IPS-11a (cell line): ENCODE data around the gene FYCO1.

ENCODE experiments used
- H3K4me3 ChIP-seq: one replicate; pipeline ENCODE4 v1.5.1; 2013; ENCODE audit warnings: low read depth, low read length, control low read depth

FYCO1 gene

DNA sequence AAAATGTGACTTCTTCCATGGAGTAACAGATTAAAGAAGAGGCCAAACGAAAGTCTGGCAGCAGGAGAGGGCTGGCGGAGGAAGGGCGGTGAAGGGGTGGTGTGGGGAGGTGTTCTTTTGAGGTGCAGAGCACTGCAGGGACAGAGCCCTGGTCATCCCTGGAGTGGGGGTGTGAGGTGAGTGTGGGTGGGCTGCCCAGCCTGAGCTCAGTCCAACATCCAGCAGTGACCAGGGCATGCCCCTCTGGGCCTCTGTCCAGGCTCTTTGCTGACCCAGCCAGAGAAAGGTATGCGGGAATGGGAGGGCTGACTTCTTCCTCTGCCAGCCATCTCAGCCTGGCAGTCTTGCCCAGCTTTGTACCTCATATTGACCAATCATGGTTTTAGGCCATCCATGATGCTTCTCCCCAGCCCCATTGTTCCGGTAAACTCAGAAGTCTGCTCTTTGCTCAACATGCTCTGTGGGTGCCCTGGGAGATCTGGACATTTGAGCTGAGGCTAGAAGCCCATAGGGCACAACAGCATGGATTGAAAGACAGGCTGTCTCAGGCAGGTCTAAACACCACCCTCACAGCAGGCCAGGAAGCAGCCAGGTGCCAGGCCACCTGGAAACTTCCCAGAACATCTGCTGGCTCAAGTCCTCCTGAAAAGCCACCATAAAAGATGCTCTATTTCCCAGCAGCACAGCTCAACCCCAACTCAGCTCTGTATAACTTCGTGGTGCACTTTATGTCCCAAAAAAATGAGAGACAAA is 78.3 kb downstream of the FYCO1 start:
- H3K4me3 ChIP-seq, result no peak overlapping the region

DNA sequence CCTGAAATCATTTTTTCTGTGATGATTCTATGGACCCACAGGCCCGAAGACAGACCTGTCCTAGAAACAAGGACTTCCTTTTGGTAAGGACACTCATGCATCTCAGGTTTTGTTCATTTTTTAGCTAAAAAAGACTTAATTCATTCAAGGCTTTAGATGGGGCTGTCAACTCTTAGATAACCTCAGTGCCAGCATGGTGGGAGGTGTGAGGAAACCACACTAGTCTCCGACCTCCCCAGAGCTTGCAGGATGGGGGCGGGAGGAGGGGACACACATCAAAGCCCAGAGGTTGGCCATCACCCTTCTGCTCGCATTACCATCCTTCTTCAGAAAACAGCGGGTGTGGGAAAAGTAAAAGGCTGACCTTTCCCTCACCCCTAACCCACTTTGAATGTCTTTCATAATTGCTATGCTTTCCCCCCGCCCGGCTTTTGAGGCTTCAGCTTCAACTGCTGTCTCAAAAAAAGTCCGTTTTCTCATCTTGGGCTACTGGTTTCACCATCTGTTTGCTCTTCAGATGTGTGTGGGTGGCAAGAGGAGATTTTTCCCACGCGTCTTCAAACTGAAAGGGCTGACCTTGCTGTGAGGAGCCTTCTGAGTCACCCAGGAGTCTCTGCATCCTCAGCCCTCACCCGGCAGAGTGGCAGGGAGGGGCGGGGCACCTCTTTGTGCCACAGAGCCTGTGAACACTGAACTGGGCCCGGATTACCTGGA is 79.9 kb downstream of the FYCO1 start:
- H3K4me3 ChIP-seq, result no peak overlapping the region

DNA sequence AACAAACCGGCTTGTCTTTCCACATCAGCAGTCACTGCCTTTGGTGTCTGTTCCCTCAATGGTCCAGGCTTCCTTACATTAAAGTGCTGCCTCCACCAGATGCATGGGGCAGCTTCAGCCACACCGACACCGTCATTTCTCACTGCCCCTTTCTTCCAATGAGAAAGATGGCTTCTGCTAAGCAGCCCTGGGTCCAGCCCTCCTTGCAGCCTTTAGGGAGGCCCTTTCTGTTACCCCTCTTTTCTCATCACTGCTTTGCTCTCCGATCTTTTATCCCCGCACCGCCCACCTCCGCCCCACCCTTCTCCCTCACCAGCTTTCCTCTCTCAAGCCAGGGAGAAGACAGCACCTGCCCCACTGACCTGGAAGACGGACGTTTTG is 80.6 kb downstream of the FYCO1 start:
- no peak overlapping the region for H3K4me3 ChIP-seq

DNA sequence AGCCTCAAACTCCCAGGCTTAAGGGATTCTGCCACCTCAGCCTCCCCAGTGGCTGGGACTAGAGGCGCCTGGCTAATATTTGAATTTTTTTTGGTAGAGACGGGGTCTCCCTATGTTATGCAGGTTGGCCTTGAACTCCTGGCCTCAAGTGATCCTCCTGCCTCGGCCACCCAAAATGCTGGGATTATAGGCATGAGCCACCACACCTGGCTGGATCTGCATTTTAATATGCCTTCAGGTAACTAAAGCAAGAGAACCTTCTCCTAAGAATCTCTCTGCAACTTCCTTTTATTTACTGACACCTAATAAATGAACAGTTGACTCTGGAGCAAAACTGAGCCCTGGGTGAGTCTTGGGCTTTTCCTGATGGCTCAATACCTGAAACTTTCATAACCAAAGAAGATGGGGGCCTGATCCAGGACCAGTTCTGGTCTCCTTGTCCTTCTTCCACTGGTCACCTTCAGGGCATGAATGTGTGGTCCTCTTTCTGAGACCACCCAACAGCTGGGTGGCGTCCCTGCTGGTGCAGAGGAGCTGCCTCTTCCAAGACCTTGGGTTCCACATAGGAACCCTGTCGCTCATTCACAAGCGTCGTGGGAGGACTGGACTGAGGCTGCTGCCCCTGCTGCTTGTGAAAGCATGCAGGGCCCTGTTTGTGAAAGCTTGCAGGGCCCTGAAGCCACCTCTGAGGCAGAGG is 81.1 kb downstream of the FYCO1 start:
- H3K4me3 ChIP-seq, result no peak overlapping the region

DNA sequence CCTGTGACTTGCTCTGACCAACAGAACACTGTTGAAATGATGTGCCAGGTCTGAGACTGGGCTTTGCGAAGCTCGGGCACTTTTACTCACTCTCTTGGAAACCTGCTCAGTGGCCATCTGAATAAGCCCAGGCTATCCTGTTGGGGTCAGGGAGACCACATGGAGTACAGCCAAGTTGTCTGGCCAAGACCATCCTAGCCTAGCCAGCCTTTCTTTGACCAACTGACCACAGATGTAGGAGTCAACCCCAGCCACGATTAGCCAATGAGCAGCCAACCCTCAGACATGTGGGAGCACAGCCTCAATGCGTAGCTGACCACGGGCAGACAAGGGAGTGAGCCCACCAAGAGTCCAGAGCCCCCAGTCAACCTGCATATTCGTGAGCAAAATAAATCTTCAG is 83.2 kb downstream of the FYCO1 start:
- H3K4me3 ChIP-seq, result no peak overlapping the region

DNA sequence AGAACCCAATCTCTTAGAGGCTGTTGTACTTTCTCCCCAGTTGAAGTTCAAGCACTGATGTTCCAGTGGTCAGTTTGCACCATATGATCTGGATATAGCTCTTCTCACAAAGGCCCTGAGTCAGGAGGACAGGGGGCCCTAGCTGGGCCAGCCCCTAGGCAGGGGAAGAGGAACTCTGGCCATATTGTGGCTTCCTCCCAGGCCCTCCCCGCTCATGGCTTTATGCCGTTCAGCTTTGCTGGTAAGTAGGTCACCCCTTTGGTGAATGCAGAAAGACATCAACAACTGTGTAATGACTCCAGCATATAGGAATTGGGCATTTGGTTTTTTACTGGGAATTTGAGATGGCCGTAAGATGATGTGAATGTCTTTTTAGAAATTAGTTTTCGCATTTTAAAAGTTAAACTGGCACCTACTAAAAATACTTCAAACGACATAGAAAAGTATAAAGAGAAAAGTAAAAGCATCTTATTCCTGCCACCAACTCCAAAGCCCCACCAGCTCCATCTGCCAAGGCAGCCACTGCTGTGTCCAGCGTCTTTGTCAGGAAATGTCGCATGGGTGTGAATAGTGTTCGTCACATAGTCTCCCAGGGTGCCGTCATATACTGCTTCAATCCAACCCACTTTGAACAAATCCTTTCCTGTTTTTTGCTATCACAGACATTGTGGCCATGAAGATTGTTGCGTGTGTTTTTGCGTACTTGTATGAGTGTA is 84.0 kb downstream of the FYCO1 start:
- H3K4me3 ChIP-seq, result no peak overlapping the region

DNA sequence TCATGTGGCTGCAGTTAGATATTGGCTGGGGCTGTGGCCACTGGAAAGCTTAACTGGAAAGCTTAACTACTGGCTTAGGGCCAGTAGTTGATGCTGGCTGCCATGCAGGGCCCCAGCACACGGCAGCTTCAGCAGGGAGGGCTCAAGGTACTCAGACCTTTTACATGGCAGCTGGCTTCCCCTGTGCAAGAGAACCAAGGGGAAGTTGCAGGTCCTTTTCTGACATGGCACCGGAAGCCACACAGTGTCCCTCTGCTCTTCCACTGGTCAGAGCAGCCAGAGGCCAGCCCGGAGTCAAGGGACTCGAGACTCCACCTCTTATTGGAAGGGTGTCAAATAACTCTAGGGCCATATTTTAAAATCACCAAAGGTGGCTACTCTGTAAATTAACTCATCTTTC is 84.7 kb downstream of the FYCO1 start:
- H3K4me3 ChIP-seq, result no peak overlapping the region

DNA sequence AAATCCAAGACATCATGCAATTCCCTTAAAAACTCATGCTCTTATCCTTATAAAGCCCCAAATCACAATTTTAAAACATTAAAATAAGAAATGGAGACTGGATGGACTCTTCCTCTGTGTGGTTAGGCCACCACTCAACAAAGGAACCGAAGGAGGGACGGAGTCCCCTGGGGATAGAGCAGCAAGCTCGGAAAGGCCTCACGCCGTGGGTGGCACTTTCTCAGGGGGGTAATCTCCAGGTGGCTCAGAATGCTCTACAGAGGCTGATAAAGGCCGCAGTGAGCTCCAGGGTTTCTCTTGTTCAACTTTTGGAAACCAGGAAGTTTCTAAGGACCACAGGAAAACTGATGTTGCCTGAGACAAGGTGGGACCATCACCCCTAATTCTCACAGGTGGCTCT is 86.1 kb downstream of the FYCO1 start:
- H3K4me3 ChIP-seq, result no peak overlapping the region

DNA sequence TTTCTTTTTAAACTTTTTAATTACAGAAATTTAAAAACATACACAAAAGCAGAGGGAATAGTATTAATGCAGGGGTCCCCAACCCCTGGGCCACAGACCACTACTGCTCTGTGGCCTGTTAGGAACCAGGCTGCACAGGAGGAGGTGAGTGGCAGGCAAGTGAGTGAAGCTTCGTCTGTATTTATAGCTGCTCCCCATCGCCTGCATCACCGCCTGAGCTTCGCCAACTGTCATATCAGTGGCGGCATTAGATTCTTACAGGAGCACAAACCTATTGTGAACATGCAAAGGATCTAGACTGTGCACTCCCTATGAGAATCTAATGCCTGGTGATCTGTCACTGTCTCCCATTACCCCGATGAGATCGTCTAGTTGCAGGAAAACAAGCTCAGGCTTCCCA is 86.9 kb downstream of the FYCO1 start:
- H3K4me3 ChIP-seq, result no peak overlapping the region

DNA sequence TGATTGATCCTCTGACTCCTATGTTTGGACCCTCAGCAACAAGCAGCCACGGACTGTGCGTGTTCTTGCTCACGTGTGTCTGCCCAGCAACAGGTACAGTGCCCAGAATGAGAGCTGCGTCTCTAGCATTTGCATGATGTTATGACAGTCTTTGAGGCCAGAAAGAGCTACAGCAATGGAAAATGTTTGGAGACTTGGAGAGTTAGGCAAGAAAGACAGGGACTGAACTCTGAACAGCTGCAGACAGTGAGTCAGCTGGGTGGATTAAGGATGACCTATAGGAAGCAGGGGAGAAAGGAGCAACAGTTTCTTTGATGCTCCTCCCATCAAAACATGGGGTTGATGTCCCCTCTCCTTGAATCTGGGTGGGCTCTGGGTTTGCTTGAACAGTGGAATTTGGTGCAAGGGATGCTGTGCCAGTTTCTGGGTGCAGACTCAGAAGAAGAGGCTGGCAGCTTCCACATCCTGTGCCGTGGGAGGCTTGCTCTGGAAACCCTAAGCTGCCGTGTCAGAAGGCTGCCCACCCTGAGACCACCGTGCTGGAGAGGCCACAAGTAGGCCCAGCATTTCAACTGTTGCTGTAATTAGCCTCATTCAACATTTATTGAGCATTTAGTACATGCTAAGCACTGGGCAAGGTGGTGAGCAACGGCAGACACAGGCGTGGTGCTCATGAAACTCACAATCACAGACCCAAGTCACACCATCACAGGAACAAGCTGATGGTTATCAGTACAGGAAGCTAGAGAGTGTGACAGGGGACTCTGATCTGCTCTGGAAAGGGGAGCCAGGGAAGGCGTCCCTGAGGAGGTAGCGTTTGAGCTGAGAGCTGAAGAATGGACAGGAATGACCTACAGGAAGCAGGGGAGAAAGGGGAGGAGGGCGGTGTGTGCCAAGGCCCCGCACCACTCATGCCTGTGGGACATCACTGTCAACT is 87.6 kb downstream of the FYCO1 start:
- H3K4me3 ChIP-seq, result no peak overlapping the region

DNA sequence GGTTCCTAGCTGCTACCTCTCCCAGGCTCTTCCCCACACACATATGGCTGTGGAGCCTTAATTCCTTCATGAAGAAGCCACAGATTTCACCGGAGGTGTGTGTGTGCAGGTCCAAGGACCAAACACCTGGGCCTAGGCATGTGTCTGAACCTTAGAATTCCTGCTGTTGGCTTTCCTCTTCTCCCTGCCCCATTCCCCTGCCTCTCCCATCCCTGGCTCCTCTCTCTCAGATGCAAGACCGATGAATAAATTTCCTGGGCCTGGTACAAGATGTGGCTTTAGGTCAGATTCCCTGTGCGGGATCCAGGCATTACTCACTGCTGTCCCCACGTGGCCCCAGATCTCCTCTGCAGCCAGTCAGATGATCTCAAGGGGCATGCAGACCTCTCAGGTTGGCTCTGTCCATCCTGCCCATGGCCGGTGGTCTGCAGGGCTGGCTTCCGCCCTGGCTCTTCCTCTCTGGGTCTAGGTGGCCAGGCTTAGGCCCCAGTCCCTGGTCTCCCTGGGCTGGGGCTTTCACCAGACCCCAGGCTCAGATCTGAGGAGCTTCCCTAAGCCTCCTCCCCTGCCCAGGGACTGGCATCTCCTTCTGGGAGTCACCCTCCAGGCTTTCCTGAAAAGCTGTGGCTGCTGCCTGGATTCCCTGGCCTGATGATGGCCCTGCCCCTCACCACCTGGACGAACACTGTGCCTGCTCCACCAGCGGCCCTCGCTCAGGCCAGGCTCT is 88.8 kb downstream of the FYCO1 start:
- no peak overlapping the region for H3K4me3 ChIP-seq

DNA sequence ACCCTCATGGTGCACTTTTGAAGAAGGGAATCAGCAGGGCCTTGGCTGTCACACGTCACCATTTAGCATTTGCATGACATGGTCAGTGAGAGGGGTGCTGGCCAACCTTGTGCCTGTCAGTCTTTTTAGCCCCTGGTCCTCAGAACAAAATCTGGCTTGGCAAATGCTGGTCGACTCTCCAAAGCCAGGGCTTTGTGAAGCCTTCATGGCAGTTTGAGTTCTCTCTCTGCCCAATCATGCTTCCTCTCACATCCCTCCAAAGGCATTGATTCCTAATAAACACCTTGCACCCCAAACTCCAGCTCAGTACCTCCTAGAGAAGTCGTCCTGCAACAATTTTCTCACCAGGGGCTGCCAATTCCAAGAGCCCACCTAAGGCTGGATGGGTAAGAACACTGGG is 89.9 kb downstream of the FYCO1 start:
- H3K4me3 ChIP-seq, result no peak overlapping the region

DNA sequence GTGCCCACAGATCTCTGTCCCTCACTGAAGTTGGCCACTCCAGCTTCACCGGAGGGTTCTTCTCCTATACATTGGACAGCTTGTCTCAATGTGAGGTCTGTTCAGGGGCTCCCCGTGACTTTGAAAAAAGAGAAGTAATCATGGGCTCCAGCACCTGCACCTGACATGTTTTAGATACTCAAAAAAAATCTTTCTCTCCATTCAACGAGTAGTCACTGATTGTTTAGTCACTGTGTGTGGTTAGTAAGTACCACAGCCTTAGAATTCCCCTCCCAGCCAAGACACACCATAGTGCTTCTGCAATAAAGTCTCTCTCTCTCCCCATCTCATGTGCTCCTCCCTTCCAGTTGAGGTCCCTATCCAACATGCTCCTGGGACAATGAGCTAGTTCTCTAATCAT is 90.7 kb downstream of the FYCO1 start:
- H3K4me3 ChIP-seq, result no peak overlapping the region

DNA sequence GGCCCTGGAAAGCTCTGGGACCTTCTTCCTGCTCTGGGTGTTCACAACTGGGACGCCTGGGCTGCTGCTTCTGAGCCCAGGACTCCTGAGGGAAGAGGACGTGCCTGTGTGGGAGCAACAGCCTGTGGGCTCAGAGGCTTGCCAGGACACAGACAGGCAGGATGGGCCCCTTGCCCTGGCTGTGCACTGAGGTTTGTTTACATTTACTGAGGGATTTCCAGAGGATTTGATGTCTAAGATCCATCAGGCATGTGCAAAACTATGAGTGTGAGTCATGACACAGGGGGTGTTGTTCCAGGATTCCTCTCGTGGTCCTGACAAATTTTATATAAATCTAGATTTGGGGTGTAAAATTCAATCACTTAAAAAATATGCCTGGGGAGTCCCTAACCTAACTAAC is 98.7 kb downstream of the FYCO1 start:
- no peak overlapping the region for H3K4me3 ChIP-seq

DNA sequence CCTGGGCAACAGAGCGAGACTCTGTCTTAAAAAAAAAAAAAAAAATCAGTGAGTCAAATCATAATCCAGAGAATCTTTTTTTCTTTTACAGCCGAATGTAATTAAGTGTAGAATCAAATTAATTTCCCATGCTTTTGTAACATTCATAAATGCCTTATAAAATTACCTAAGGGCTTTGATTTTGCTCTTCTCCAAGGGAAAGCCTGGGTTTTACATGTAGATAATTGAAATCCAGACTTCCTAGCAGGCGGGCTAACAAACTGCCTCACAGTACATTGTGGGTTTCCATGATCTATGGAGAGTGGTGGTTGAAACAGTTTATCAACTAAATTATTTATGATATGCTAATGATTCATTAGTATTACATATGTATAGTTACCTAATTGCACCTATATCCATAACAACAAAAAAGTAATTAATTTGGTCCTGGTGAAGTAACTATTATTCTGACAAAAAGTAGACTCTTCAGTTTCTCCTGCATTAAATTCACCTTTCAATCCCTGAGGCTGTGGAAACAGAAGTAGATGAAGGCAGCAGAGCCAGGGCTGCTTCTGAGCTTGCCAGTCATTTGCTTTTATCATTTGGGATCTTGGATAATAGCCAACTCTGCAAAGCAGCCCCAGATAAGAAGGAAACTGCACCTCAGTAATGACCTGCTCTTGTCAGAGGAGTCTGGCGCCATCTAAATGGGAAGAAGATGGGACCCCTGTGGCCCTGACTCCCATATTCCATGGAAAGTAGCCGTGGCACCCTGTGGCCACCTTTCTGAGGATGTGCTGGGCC is 99.7 kb downstream of the FYCO1 start:
- no peak overlapping the region for H3K4me3 ChIP-seq

DNA sequence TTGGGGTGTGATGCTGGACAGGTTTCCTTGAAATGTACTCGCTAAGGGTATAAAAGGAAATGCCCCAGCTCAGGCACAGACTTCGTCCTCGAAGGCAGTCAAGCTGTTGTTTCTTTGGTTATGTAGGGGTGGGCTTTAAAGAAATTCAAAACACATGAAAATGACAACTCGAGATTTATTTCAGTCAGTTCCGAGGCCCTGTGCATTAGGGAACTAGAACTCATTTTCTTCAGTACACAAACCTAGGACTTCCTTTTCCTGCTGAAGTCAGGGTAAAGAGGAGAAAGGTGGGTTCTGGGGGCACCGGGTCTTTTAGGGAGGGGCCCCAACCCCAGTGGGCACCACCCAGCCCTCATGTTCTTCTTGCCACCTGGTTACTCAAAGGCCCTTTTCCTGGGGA is 101.6 kb downstream of the FYCO1 start:
- no peak overlapping the region for H3K4me3 ChIP-seq

DNA sequence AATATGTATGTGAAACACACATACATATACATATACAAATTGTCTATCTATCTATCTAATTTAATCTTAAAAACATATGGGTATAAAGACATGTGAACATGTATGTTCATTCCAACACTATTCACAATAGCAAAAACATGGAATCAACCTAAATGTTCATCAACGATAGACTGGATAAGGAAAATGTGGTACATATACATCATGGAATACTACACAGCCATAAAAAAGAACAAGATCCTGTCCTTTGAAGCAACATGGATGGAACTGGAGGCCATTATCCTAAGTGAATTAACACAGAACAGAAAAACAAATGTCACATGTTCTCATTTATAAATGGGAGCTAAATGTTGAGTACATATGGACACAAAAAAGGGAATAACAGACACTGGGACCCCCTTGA is 103.5 kb downstream of the FYCO1 start:
- no peak overlapping the region for H3K4me3 ChIP-seq

DNA sequence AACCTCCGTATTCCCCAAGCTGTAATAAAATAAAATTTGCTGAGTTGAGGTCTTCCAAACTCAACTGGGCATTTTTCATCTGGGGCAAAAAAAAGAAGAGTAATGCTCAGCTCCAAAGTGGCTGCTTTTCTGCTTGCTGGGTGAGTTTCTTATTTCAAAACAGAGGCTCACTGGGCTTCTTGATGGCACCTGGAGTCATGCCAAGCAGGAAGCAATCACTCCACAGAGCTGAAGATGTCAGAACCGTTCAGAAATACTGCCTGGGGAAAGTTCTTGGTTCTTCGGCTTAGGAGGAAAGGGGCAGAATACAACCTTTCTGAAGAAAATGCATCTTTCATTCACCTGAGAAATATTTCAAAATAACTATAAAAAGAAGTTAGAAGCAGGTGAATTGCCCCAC is 105.2 kb downstream of the FYCO1 start:
- H3K4me3 ChIP-seq, result no peak overlapping the region

DNA sequence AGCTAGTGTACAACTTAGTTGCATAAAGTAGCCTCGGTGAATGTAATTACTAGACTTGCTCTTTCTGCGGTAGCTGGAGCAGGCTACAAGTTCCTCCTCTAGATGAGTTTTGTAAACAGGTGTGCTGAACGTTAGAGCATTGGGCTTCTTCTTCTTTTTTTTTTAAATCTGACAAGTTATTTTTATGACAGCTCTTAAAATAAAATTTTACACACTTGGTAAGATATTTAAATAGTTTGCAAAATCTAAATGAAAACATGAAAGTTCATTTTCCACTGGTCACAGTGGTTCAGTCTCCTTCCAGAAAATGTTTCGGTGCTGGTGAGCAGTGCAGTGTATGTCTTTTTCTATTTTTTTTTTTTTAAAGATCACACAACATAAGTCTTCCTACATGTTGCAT is 106.3 kb downstream of the FYCO1 start:
- H3K4me3 ChIP-seq, result no peak overlapping the region
